HG03175 (cell line): ENCODE data around the gene ASPG.
A peak's percentile ranks its signal among the peaks of the same experiment; 100 is the strongest.

Experiments
- ATAC-seq: cut with Tn5 transposase; IDR thresholded peaks from one replicate; pipeline ENCODE4 v1.9.1; 2021; ENCODE audit warnings: mild to moderate bottlenecking, moderate library complexity; ENCODE audit not compliant: unreplicated experiment

ASPG gene

DNA sequence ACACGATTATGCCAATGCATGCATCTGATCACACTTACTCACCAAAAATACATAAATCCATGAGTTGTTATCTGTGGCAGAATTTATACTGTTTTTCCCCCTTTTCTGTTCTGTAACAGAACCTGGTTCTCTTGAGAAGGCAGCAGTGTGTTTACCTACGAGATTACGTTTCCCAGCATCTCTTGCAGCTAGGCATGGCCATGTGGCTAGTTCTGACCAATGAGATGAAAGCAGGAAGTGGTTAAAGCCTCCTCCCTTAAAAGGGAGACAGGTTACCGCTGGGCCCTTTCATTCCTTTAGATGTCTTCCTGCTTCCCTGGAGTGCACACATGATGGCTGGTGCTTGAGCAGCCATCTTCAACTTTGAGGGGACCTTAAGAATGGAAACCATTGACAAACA is 11.7 kb upstream of the ASPG start:
- ATAC-seq: no peak

DNA sequence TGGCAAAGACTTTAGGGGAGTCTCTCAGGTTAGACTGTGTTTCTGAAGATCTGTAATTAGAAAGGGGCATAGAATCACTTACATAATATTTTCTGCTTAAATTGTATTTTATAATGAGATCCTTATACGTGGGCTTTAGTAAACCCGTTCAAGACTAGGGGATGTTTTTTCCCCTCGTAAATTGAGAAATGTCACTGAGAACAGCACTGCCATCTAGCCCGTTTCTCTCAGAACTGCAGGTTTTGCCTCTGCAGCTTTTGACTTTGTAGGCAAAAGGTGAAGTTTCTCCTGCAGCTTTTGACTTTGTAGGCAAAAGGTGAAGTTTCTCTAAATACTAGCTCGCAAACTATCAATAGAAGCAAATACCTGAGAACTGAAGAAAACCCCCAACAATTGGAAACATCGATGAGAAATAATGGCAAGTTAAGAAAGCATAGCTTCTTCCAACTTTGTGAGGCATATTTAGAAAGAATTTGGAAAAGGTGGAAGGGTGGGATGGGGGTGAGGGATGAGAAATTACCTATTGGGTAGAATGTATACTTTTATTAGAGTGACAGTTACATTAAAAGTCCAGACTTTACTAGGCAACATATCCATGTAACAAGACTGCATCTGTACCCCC is 9.9 kb upstream of the ASPG start:
- no peak for ATAC-seq

DNA sequence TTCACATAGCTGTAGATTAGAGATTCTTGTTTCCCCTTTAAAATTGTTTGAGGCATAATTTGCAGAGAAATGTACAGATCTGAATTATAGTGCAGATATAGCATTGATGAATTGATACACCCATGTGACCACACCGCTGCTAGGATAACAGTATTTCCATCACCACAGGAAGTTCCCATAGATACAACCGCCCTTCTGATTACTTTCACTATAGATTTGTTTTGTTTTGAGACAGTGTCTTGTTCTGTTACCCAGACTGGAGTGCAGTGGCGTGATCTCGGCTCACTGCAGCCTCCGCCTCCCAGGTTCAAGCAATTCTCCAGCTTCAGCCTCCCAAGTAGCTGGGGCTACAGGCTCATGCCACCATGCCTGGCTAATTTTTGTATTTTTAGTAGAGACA is 8.8 kb upstream of the ASPG start:
- no peak for ATAC-seq

DNA sequence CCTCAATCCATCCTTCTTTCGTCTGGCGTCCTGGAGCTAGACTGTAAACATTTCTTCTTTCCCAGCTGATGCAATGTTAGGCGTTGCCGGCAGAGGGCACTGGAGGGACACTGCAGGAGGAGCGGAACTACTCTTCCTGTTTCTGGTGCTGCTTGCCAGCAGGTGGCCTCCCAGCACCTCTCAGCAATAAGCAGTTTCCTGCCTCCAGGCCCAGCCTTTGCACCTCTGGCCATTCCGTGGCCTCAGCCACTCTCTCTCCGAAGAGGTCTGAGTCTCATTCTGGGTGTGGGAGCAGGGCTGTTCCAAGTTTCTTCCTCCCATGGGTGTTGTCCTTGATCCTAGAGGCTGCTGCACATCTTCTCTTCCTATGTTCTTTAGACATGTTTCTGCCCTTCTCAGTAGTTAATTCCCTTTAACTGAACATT is 7.5 kb upstream of the ASPG start:
- peak; percentile 86 for ATAC-seq

DNA sequence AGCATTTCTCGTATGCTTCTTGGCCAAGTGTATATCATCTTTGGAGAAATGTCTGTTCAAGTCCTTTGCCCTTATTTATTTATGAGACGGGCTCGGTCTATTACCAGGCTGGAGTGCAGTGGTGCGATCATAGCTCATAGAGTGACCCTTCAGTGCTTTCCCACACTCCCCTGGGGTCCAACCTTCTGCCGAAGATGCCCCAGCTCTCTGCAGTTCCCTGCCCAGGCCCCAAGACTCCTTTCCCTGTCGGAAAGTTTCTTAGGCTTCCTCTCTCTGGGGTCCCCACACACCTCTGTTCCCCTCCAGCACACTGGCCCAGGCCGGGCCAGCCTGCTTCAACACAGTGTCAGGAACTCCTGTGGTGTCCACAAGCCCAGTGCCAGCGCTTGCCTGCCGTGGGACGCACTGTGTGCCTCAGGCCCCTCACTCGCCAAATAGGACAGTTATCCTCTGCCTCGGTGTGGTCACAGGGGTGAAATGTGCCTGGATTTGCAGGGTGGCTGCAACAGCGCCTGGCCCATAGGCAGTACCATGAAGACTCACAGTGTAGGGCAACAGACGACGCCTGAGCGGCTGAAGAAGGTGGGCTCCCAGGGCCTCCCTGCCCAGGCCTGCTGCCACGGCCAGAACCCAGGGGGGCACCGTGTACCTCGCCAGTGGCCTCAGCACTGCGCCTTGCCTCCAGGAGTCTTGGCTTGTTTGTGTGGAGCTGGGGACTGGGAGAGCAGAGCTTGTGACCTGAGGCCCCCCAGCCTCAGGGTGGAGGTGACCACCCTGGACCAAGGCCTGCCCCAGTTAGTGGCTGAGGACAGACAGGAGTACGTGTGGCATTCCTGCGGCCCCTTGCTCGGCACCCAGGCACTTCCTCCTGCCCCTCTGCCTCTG is 4.9 kb upstream of the ASPG start:
- no peak for ATAC-seq

DNA sequence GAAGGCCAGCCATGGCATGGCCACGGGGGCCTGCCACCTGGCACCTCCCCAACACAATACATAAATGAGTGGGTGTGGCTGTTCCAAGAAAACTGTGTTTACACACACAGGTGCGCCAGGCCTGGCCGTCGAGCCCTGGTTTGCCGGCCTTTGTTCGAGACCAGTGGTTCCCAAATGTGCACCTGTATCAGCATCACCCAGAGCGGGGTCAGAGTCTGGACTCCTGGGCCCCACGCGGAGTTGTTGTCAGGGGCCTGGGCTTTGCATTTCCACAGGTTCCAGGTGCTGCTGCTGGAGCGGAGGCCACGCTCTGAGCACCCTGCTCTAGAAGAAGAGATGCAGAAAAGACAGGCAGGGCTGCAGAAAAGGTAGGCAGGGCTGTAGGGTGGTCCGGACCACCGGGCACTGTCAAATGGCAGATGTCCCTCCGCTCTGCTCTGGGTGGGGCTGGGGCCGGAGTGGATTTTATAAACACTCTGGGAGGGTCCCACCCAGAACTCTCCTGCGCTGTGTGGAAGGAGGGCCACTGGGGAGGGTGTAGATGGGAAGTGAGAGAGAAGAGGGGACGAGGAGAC is 4.2 kb upstream of the ASPG start:
- no peak for ATAC-seq

DNA sequence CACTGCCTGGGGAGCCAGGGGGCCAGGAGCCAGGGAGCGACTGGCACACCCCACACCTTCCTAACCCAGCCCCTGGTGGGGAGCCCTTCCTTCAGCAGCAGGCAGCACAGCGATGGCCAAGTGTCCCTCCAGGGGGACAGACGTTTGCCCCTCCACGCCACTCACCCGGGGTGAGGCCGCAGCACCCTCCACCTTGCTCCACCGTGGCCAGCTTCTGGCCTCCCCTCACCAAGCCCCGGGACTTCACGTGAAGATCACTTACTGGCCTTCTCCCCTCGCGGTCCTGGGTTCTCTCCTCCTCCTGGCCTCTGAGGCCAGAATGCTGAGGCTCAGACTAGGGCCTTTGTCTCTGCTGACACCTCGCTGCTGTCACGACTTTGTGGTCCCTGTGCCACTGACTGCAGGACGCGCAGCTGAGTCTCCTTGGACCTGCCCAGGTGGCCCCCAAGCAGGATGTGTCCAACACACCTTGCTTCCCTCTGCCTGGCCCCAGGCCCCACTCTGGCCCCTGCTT is 3.5 kb upstream of the ASPG start:
- no peak for ATAC-seq

DNA sequence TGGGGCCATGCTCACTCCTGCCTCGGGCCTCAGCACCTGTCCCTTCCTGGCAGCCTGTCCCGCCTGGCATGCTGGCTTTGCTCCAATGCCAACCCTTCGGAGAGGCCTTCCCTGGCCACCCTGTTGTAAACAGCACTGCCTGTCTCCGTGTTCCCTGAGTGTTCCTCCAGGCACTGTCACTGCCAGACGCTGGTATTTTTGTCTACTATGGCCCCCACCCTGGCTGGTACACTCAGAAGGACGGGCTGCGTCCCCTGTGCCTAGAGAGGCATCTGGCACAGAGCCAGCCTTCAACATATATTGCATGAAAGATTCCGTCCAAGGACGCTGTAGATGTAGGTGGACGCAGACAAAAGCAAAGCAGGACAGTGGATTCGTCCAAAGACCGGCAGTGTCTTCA is 2.7 kb upstream of the ASPG start:
- no peak for ATAC-seq

DNA sequence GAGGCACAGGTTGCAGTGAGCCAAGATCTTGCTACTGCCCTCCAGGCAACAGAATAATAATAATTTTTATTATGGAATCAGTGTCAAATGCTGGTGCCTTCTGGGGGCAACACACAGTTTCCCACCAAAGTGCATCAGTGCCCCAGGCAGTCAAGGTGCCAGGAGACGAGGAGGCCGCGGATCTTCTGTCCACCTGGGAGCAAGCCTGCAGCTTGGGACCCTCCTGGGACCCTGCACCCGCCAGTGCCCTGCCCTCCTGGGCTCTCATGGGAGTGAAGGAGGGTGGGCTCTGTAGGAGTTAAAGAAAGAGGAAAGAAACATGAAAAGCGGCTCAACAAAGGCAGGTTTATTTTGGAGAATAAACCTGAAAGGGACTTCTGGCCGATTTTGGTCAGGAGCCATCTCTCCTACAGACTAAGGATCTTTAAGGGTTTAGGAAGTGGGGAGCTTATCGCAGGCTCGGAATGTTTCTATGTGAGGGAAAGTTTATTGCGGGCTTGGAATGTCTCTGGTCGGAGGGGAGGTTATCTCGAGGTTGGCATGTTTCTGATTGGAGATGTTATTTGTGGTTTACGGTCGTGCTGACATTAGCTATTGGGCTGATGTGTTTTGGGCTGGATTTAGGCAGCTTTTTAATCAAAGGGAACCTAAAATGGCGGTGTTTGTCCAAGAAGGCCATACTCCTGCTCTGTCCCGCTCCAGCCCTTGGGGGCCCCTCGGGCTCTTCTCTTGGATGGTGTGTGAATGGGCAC is 1.1 kb upstream of the ASPG start:
- ATAC-seq: no peak

DNA sequence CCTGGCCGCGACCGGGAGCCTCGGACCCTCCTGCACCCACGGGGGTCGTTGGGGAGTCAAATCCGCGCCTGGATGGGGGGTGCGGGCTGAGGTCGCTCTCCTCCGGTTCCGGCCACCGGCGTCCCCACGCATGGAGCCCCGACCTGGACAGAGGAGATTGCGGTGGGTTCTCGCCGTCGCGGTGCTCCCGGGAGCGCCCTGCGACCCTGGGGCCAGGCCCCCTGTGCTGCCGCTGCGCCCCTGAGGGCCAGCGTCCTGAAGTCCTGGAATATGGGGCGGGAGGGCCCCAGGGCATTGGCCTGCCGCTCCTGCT is 345 bp downstream of the ASPG start:
- ATAC-seq: no peak

DNA sequence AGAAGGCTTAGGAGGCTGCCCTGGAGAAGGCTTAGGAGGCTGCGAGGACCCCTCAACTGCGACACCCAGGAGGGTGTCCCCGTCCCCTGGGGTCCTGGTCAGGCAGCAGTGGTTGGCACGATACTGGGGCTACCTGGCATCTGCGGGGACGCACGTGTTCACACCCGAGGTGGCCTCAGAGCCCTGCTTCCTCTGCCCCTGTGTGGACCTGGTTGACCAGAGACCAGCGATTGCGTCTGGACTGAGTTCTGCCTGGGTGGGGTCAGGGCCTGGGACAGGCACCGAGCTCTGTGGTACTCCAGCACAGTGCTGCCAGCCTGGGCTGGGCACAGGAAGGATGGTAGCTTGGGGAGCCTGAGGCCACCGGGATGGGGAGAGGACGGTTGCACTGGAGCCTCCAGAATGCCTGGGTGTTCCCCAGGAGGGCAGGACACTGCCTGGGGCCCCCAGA is 735 bp downstream of the ASPG start:
- no peak for ATAC-seq

DNA sequence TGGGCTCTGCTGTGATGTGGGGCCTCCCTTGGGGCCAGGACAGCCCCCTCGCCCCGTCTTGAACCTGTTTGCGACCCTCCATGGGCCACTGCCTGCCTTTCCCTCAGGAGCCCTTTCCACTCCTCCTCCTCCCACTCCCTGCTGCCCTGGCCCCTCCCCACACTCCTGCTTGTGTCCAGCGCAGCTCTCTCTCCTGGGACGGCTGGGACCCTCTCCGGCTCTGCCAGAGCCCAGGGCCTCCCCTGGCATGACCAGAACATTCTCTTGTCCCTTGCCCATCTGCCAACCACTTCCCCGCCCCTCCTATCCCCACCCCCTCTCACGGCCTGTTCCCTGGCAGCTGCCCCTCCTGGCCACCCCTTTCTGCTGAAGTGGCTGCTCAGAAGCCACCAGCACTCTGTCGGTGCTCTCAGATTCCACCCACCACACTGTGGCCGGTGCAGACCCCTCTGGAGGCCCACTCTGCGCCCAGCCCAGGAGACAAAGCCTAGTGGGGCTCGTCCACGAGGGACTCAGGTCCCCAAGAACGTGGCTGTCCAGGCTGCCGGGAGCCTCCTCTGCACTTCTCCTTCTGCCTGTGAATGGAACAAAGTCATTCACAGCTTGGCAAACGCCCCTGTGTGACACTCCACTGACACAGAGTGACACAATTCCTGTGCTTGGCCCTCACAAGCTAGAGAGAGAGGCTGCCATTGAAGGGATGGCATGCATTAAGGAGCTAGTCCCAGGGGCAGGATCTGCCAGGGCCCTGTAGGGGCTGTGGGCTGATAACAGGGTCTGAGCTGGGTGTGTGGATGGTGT is 1.4 kb downstream of the ASPG start:
- no peak for ATAC-seq

DNA sequence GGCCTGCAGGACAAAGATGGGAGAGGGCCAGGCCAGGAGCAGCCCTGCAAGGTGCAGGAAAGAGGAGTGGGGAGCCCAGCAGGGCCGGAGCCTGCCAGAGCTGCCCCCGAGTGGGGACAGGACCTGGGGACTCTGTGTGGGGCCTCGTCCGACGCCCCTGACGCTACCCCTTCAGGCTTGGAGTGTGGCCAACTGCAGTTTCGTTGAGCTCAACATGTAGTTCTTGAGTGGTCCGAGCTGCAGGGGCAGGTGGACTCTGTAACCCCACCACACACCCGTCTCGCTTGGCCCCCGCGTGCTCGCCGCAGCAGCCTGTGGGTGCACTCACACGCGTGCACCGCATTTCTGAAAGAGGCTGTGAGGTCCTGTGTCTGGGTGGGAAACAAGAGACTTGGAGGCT is 2.0 kb downstream of the ASPG start:
- ATAC-seq: no peak

DNA sequence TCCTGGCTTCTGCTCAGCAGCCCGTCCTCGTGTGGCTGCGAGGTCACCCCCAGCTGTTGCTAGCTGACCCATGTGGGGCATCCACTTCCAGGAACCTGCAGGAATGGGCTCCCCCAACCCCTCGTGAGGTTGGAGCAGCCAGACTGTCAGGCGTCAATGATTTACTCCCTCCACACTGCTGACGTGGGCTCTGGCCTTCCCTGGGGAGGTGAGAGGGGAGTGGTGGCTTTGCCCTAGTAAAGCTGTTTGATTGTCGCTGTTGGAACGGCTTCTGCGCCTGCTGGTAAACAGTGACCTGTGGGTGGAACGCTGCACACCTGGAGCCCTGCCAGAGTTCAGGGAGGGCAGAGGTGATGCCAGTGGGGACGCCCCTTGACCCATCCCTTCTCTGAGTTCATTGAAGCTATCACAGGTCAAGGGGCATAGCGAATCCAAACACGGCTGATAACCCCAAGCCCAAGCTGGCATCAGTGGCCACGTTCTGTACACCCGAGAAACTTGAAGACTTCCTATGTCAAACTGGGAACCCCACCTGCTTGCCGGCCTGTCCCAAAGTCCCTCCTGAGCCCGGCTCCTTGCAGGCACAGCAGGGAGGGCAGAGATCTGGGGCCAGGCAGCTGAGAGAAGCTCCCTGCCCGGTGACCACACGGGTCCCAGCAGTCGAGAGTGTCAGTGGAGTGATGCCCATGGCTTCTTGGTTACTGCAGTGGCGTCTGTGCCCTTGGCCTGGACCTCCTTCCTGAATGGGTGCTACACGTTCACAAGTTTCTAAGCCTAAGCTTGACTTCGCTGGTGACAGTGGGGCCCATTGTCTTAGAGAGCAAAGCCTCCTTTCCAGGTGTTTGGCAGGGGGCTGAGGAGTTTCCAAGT is 2.7 kb downstream of the ASPG start:
- no peak for ATAC-seq

DNA sequence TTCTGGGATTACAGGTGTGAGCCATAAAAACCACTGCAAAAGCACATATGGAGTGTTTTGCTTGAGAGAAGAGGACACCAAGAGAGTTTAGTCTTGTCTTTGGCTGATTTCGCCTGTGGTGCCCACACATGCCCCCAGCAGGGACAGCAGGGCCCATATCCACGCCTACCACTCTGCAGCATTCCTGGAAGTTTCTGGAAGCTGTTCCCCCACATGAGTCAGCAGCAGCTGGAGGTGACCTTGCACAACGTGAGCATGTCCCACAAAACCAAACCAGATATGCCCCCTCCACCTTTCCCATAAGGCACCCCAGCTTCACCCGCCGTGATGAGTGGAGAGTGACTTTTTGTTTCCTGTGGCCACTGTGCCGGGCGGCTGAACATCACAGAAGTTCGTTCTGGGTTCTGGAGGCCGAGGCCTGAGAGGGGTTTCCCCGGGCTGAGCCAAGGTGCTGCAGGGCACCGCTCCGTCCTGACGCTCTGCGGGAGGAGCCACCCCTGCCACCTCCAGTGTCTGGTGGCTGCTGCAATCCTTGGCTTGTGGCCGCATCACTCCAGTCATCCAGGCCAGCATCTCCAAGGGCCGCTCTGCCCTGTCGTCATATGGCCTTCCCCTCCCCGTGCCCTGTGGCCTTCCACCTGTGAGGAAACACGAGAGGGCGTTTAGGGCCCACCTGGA is 4.7 kb downstream of the ASPG start:
- ATAC-seq: no peak

DNA sequence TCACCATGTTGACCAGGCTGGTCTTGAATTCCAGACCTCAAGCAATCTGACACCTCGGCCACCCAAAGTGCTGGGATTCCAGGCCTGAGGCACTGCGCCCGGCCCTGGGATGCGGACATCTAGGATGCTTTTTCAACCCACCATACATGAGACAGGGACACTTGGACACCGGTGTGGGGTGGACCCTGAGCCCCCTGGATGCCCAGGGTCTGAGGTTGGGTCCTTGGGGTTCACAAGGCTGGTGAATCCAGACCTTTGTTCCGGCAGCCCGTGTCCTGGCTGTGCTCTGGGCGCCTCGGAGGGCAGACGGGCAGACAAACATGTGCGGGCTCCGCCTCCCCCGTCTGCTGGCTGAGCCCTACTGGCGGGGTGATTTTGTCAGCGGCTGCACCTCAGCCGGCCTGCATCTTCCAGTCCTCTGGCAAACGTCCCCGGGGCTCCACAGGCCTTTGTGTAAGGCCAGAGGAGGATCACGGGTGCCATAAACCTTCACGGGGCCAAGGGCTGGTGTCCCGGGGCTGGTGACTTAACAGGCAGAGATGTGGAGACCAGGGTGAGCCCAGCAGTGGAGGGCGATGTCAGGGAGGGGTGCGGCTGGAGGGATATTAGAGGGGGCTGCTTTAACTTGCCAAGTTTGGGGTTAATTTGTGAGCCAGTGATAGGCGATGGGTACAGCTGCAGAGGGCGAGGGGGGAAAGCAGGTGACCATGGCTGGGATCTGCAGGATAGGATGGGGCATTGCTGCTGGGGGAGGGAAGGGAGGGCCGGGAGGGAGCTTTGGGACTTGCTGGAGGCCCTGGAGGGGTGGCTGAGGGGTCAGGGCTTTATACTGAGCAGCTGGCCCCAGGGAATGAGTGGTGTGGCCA is 5.8 kb downstream of the ASPG start:
- no peak for ATAC-seq

DNA sequence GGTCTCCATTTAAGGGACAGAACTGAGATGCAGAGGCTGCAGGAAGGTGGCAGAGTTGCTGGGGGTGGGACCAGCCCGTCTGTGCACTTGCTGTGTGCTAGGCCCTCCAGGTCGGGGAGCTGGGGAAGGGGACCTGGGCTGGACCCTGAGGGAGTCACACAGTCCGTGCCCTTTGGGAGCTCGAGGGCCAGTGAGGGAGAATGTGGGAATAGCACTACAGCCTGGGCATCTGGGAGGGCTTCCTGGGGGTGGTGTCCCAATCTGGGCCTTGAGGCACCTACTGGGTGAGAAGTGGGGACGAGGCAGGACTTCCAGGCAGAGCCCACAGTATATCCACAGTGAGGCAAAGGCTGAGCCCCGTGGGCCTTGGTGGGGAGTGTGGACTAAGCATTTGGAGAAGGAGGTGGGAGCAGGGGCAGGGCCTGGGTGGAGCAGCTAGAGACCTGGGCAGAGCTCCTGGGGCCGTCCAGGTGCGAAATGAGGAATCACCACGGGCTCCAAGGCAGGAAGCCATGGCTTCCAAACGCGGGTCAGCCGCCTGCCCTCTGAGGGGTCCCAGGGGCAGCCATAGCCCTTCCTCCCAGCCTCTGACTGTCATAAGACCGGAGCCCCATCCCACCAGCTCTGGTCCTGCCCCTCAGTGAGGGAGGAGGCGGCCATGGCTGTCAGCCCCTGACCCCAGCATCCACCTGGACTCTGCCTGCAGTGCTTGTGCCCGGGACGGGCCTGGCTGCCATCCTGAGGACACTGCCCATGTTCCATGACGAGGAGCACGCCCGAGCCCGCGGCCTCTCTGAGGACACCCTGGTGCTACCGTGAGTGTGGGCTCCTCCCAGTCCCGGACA is 6.6 kb downstream of the ASPG start:
- no peak for ATAC-seq
